HCT116 (cell line): ENCODE results near the gene CUZD1. TPM values are rescaled to one million over a fixed set of nuclear protein-coding genes. Genes with fewer than 3 reads are reported as not detected.

Experiments
- ATAC-seq: fragments of 200-7000 bp; cut with Tn5 transposase; 2 replicates; pipeline ENCODE4 v1.9.1; 2020; ENCODE audit warnings: mild to moderate bottlenecking, moderate library complexity
- BruUV-seq: library from RNA; stranded (reverse); fragments of 400-500 nt; replicated peaks from 2 replicates; lab custom pipeline; 2021; lab: Mats Ljungman, UMichigan
- CTCF ChIA-PET: fragments of 300-600 bp; sonication (Branson Sonifier 250); formaldehyde crosslinking; loops from one replicate; lab custom pipeline; 2021; ENCODE audit warnings: antibody characterized with exemption; lab: Charles Lee
- POLR2A ChIA-PET: fragments of 300-600, 350-600 bp; sonication (Branson Sonifier 250); formaldehyde crosslinking; loops from one replicate; lab custom pipeline; 2021; ENCODE audit warnings: antibody characterized with exemption; lab: Charles Lee
- RAD21 ChIA-PET, 2 experiments: fragments of 300-600 bp; sonication (Branson Sonifier 250); formaldehyde crosslinking; loops; one replicate each; lab custom pipeline; 2023; ENCODE audit warnings: low total read pairs in 2 of 2; ENCODE audit not compliant: uncharacterized antibody in 2 of 2, unreplicated experiment in 2 of 2, low non-redundant PET in 1 of 2; lab: Charles Lee
- DNase-seq: peaks from one replicate; pipeline ENCODE4 v3.0.0-alpha.2; 2010; ENCODE audit warnings: low read depth, low spot score
- H2AFZ ChIP-seq: fragments of 200-600 bp; shearing (Covaris generic), sonication (generic); 2 replicates; pipeline ENCODE4 v1.6.1; 2017; ENCODE audit warnings: low read depth, mixed run types, mixed read lengths, antibody characterized with exemption, low read length; ENCODE audit not compliant: poor library complexity, severe bottlenecking
- H3K27ac ChIP-seq: 2 replicates; pipeline ENCODE4 v1.5.1; 2012; ENCODE audit warnings: low read depth, low read length
- H3K27me3 ChIP-seq: fragments of 200-600 bp; sonication (generic); 2 replicates; pipeline ENCODE4 v1.6.1; 2016; ENCODE audit warnings: mixed run types, low read length, mixed read lengths; ENCODE audit not compliant: insufficient read depth
- H3K36me3 ChIP-seq, 2 experiments: fragments of 200-500 bp in 1 of 2; fragments of 200-600 bp in 1 of 2; sonication (Bioruptor generic) in 1 of 2; sonication (generic) in 1 of 2; 2 replicates each; pipeline versions ENCODE4 v1.5.1 to v1.6.1; 2014 to 2016; ENCODE audit warnings: low read length in 2 of 2, inconsistent platforms in 1 of 2, mixed read lengths in 1 of 2, mixed run types in 1 of 2; ENCODE audit not compliant: insufficient read depth in 2 of 2, control insufficient read depth in 1 of 2
- H3K4me1 ChIP-seq, 2 experiments: fragments of 200-600 bp in 1 of 2; sonication (generic) in 1 of 2; 2 replicates each; pipeline versions ENCODE4 v1.5.1 to v1.6.1; 2012 to 2017; ENCODE audit warnings: low read length in 2 of 2, inconsistent platforms in 1 of 2, mild to moderate bottlenecking in 1 of 2, mixed read lengths in 1 of 2, mixed run types in 1 of 2, moderate library complexity in 1 of 2; ENCODE audit not compliant: insufficient read depth in 2 of 2, control insufficient read depth in 1 of 2
- H3K4me2 ChIP-seq: fragments of 200-600 bp; sonication (generic); 2 replicates; pipeline ENCODE4 v1.6.1; 2017; ENCODE audit warnings: mixed run types, low read length, mixed read lengths
- H3K4me3 ChIP-seq, 2 experiments: fragments of 200-600 bp in 1 of 2; sonication (generic) in 1 of 2; replicated peaks in 1 of 2; 2 replicates each; pipeline ENCODE4 v1.5.1; 2011 to 2016; ENCODE audit warnings: low read length in 2 of 2, control low read depth in 1 of 2, low read depth in 1 of 2, mild to moderate bottlenecking in 1 of 2, mixed read lengths in 1 of 2, mixed run types in 1 of 2
- H3K79me2 ChIP-seq: fragments of 200-600 bp; sonication (generic); 2 replicates; pipeline ENCODE4 v1.6.1; 2017; ENCODE audit warnings: mild to moderate bottlenecking, mixed run types, low read length, moderate library complexity, mixed read lengths; ENCODE audit not compliant: insufficient read depth
- H3K9ac ChIP-seq: fragments of 200-600 bp; sonication (generic); 2 replicates; pipeline ENCODE4 v1.6.1; 2016; ENCODE audit warnings: low read length, mixed read lengths
- H3K9me2 ChIP-seq: fragments of 200-600 bp; sonication (generic), shearing (Covaris generic); 2 replicates; pipeline ENCODE4 v1.6.1; 2017; ENCODE audit warnings: mixed run types, mild to moderate bottlenecking, moderate library complexity; ENCODE audit not compliant: insufficient read depth
- H3K9me3 ChIP-seq, 2 experiments: fragments of 200-500 bp in 1 of 2; fragments of 200-600 bp in 1 of 2; sonication (Bioruptor generic) in 1 of 2; sonication (generic) in 1 of 2; 2 replicates each; pipeline ENCODE4 v1.6.1; 2014 to 2017; ENCODE audit warnings: low read length in 2 of 2, mixed read lengths in 2 of 2, inconsistent platforms in 1 of 2, low read depth in 1 of 2, mild to moderate bottlenecking in 1 of 2, mixed run types in 1 of 2, moderate library complexity in 1 of 2; ENCODE audit not compliant: control insufficient read depth in 1 of 2, insufficient read depth in 1 of 2
- H4K20me1 ChIP-seq: fragments of 200-600 bp; sonication (generic), shearing (Covaris generic); 2 replicates; pipeline ENCODE4 v1.6.1; 2017; ENCODE audit warnings: mixed run types, mild to moderate bottlenecking, moderate library complexity; ENCODE audit not compliant: insufficient read depth
- CEBPB ChIP-seq: IDR thresholded peaks from 2 replicates; pipeline ENCODE4 v1.6.1; 2012; ENCODE audit warnings: low read depth
- EZH2 ChIP-seq: fragments of 200-600 bp; sonication (generic); IDR thresholded peaks from 2 replicates; pipeline ENCODE4 v1.6.1; 2017; ENCODE audit warnings: antibody characterized with exemption, mixed run types
- EZH2phosphoT487 ChIP-seq: fragments of 200-600 bp; IDR thresholded peaks from 2 replicates; pipeline ENCODE4 v1.6.1; 2018; ENCODE audit warnings: antibody characterized with exemption, borderline replicate concordance
- FOSL1 ChIP-seq: IDR thresholded peaks from 2 replicates; pipeline ENCODE4 v1.6.1; 2012; ENCODE audit warnings: low read depth
- JUND ChIP-seq: IDR thresholded peaks from 2 replicates; pipeline ENCODE4 v1.6.1; 2012
- RAD21 ChIP-seq: IDR thresholded peaks from 2 replicates; pipeline ENCODE4 v1.6.1; 2012; ENCODE audit warnings: low read depth, mild to moderate bottlenecking
- REST ChIP-seq: IDR thresholded peaks from 2 replicates; pipeline ENCODE4 v1.6.1; 2012; ENCODE audit warnings: low read depth
- SIN3A ChIP-seq: IDR thresholded peaks from 2 replicates; pipeline ENCODE4 v1.6.1; 2012; ENCODE audit warnings: low read depth
- SRF ChIP-seq: IDR thresholded peaks from 2 replicates; pipeline ENCODE4 v1.6.1; 2012; ENCODE audit warnings: low read depth
- TCF7L2 ChIP-seq: IDR thresholded peaks from 2 replicates; pipeline ENCODE4 v1.7.0; 2011; ENCODE audit warnings: borderline replicate concordance, inconsistent platforms; ENCODE audit not compliant: insufficient read depth, insufficient read length; ENCODE audit errors: extremely low read depth
- ZFX ChIP-seq: fragments of 450-650 bp; IDR thresholded peaks from 2 replicates; pipeline ENCODE4 v1.6.1; 2017
- ZNF274 ChIP-seq: fragments of 200-500 bp; sonication (Bioruptor generic); IDR thresholded peaks from 2 replicates; pipeline ENCODE4 v1.6.1; 2014; ENCODE audit warnings: mild to moderate bottlenecking, low read depth, low read length, inconsistent platforms
- intact Hi-C: fragments of 100-400 bp; cut with micrococcal nuclease; formaldehyde crosslinking; loops from 2 replicates; pipeline ENCODE4 v1.10.0; 2022
- total RNA-seq: library from RNA; stranded (reverse); gene quantifications from one replicate; pipeline ENCODE4 v1.2.1, GENCODE V29; 2021; ENCODE audit not compliant: unreplicated experiment
- TF ChIP-seq, protein P1 (sequence below): IDR thresholded peaks from 2 replicates; pipeline ENCODE4 v1.6.1; 2012

Gene CUZD1
- total RNA-seq, 1 experiment from 2014 or later: 1.7 TPM

- Histone ChIP-seq H3K9ac (no peak overlapping the region), H3K27ac (no peak overlapping the region), H3K4me1 (peaks cover 0 to 26% of the 10 kb centered on the region in 2 experiments; a peak in 2 of 4 replicates), H3K79me2 (peaks cover 89% of the 10 kb centered on the region), H3K9me2 (no peaks in the 10 kb centered on the region), H3K9me3 (no peaks in the 10 kb centered on the region), H4K20me1 (no peaks in the 10 kb centered on the region), H3K36me3 (no peaks in the 10 kb centered on the region), H3K4me3 (no peak overlapping the region), H2AFZ (no peak overlapping the region), H3K27me3 (peaks cover 6% of the 10 kb centered on the region; the same call in 1 of the 2 replicates), H3K4me2 (peak overlapping the region; percentile 25)
- DNase-seq: no peak
- CTCF ChIA-PET: no interaction called here
- TF ChIP-seq FOSL1: peak; percentile 26; the same call in 1 of the 2 replicates
- no peak for TF ChIP-seq RAD21
- TF ChIP-seq EZH2phosphoT487: no peak
- TF ChIP-seq SRF: no peak
- TF ChIP-seq CEBPB: no peak
- no peak for TF ChIP-seq SIN3A
- no peak for TF ChIP-seq REST
- no peak for TF ChIP-seq TCF7L2
- TF ChIP-seq, protein P1, sequence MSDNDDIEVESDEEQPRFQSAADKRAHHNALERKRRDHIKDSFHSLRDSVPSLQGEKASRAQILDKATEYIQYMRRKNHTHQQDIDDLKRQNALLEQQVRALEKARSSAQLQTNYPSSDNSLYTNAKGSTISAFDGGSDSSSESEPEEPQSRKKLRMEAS: no peak
- TF ChIP-seq ZFX: no peak
- TF ChIP-seq EZH2: no peak
- peak; percentile 22; the same call in 1 of the 2 replicates for TF ChIP-seq JUND
- no peak for TF ChIP-seq ZNF274
- intact Hi-C loops: no loop called here
- RAD21 ChIA-PET: no interaction called here
- POLR2A ChIA-PET: no interaction called here
- ATAC-seq: peak; percentile 42; the same call in 1 of the 2 replicates
- no TSS peak for BruUV-seq
Observed at GRCh38 chr10:122861711-122862161, 16.1 kb upstream of the CUZD1 start.
